SK-N-SH (cell line): Measurements from ENCODE around the gene SHMT1. TPM values are rescaled to one million over a fixed set of nuclear protein-coding genes. Genes with fewer than 3 reads are reported as not detected.
A peak's percentile ranks its signal among the peaks of the same experiment; 100 is the strongest.
"Not testable (repeated sequence)": the region's sequence is repeated elsewhere in the genome, so short reads cannot be mapped to it uniquely, and the experiment has no call there.

Source experiments
- CTCF ChIA-PET: fragments of 300-600, 350-600 bp; formaldehyde crosslinking; extraction: SDS; loops from one replicate; lab custom pipeline; 2021; lab: Yijun Ruan, JAX
- POLR2A ChIA-PET: fragments of 350-600 bp; sonication (Branson Sonifier 250); formaldehyde crosslinking; extraction: SDS; loops from one replicate; lab custom pipeline; 2020; ENCODE audit warnings: antibody characterized with exemption, inconsistent platforms; lab: Yijun Ruan, JAX
- DNase-seq: peaks from one replicate; pipeline ENCODE4 v3.0.0; 2012
- H2AFZ ChIP-seq: fragments of 200-600 bp; sonication (generic); 2 replicates; pipeline ENCODE4 v1.8.1; 2016; ENCODE audit warnings: antibody characterized with exemption, mild to moderate bottlenecking, low read depth
- H3F3A ChIP-seq: fragments of 200-600 bp; sonication (generic); replicated peaks from 2 replicates; pipeline ENCODE3; 2016; ENCODE audit warnings: antibody characterized with exemption, mild to moderate bottlenecking; ENCODE audit not compliant: insufficient read depth
- H3K27ac ChIP-seq, 2 experiments: fragments of 200-500 bp in 1 of 2; fragments of 200-600 bp in 1 of 2; sonication (Bioruptor generic) in 1 of 2; sonication (generic), shearing (Covaris generic) in 1 of 2; 2 replicates each; pipeline versions ENCODE4 v1.5.1 to v1.6.1; 2014 to 2016; ENCODE audit warnings: low read depth in 2 of 2, inconsistent platforms in 1 of 2, low read length in 1 of 2, mild to moderate bottlenecking in 1 of 2, mixed read lengths in 1 of 2
- H3K27me3 ChIP-seq: fragments of 200-600 bp; sonication (generic), shearing (Covaris generic); 2 replicates; pipeline ENCODE4 v1.6.1; 2016; ENCODE audit warnings: mixed run types; ENCODE audit not compliant: insufficient read depth
- H3K36me3 ChIP-seq, 2 experiments: fragments of 200-500 bp in 1 of 2; fragments of 200-600 bp in 1 of 2; sonication (Bioruptor generic) in 1 of 2; sonication (generic) in 1 of 2; replicated peaks in 1 of 2; 2 replicates each; pipeline versions ENCODE3 to v1.5.1; 2014 to 2016; ENCODE audit warnings: low read length in 1 of 2, mild to moderate bottlenecking in 1 of 2; ENCODE audit not compliant: insufficient read depth in 2 of 2, control insufficient read depth in 1 of 2
- H3K4me1 ChIP-seq, 2 experiments: fragments of 200-500 bp in 1 of 2; fragments of 200-600 bp in 1 of 2; sonication (Bioruptor generic) in 1 of 2; sonication (generic), shearing (Covaris generic) in 1 of 2; 2 replicates each; pipeline versions ENCODE4 v1.5.1 to v1.6.1; 2014 to 2016; ENCODE audit warnings: low read depth in 1 of 2, low read length in 1 of 2, mixed run types in 1 of 2; ENCODE audit not compliant: insufficient read depth in 2 of 2, control insufficient read depth in 1 of 2
- H3K4me2 ChIP-seq: fragments of 200-600 bp; sonication (generic), shearing (Covaris generic); 2 replicates; pipeline ENCODE4 v1.6.1; 2017; ENCODE audit warnings: mixed run types
- H3K4me3 ChIP-seq, 2 experiments: fragments of 200-500 bp in 1 of 2; fragments of 200-600 bp in 1 of 2; sonication (Bioruptor generic) in 1 of 2; sonication (generic), shearing (Covaris generic) in 1 of 2; 2 replicates each; pipeline versions ENCODE4 v1.5.1 to v1.8.1; 2014 to 2016; ENCODE audit warnings: low read depth in 2 of 2, inconsistent platforms in 1 of 2, low read length in 1 of 2, mild to moderate bottlenecking in 1 of 2, mixed read lengths in 1 of 2, moderate library complexity in 1 of 2
- H3K79me2 ChIP-seq: fragments of 200-600 bp; sonication (generic); 2 replicates; pipeline ENCODE4 v1.8.1; 2017; ENCODE audit warnings: mild to moderate bottlenecking; ENCODE audit not compliant: insufficient read depth
- H3K9ac ChIP-seq: fragments of 200-600 bp; sonication (generic); 2 replicates; pipeline ENCODE4 v1.6.1; 2017; ENCODE audit warnings: mixed run types
- H3K9me2 ChIP-seq: fragments of 200-600 bp; sonication (generic); 2 replicates; pipeline ENCODE4 v1.6.1; 2017; ENCODE audit warnings: mixed run types
- H3K9me3 ChIP-seq: fragments of 200-600 bp; sonication (generic); 2 replicates; pipeline ENCODE4 v1.6.1; 2017; ENCODE audit warnings: mixed run types, mild to moderate bottlenecking, moderate library complexity
- H4K20me1 ChIP-seq: fragments of 200-600 bp; sonication (generic); 2 replicates; pipeline ENCODE4 v1.6.1; 2017; ENCODE audit warnings: mild to moderate bottlenecking, mixed run types; ENCODE audit not compliant: insufficient read depth
- EZH2phosphoT487 ChIP-seq: fragments of 200-600 bp; sonication (generic); IDR thresholded peaks from 2 replicates; pipeline ENCODE4 v1.6.1; 2017; ENCODE audit warnings: low read depth, mixed run types, mild to moderate bottlenecking, antibody characterized with exemption, moderate library complexity, borderline replicate concordance
- FOSL2 ChIP-seq: IDR thresholded peaks from 2 replicates; pipeline ENCODE4 v1.4.0; 2012; ENCODE audit warnings: low read depth, mild to moderate bottlenecking, moderate library complexity, borderline replicate concordance
- FOXJ3 ChIP-seq: sonication (generic); formaldehyde crosslinking; IDR thresholded peaks from 2 replicates; pipeline ENCODE4 v1.5.1; 2020; ENCODE audit warnings: mild to moderate bottlenecking, missing genetic modification reagents
- GATA2 ChIP-seq: sonication (generic); formaldehyde crosslinking; IDR thresholded peaks from 2 replicates; pipeline ENCODE4 v1.5.0; 2020; ENCODE audit warnings: mild to moderate bottlenecking, missing genetic modification reagents
- MEF2A ChIP-seq: IDR thresholded peaks from 2 replicates; pipeline ENCODE4 v1.4.0; 2012; ENCODE audit warnings: low read depth, borderline replicate concordance
- NFIC ChIP-seq: IDR thresholded peaks from 2 replicates; pipeline ENCODE4 v1.4.0; 2012; ENCODE audit warnings: borderline replicate concordance
- WGBS: methylation state at CpG from one replicate; pipeline ENCODE4 v1.1.6; 2017; ENCODE audit warnings: low lambda C conversion rate; 5-methylcytosine and 5-hydroxymethylcytosine counted together
- polyA plus RNA-seq, 3 experiments: library from polyadenylated mRNA; depleted of rRNA; stranded (reverse); fragments of >200 nt; gene quantifications; 2 replicates each; pipeline ENCODE4 v1.2.3, GENCODE V29; 2012
- TF ChIP-seq, protein P1 (sequence below): fragments of 150-350 bp; IDR thresholded peaks from 2 replicates; pipeline ENCODE4 v1.6.1; 2017; ENCODE audit warnings: antibody characterized with exemption, low read length, low read depth, borderline replicate concordance

The SHMT1 gene
- polyA plus RNA-seq, 1 of the 3 experiments (the other 2 are of a cell fraction), result 17.0 TPM

DNA sequence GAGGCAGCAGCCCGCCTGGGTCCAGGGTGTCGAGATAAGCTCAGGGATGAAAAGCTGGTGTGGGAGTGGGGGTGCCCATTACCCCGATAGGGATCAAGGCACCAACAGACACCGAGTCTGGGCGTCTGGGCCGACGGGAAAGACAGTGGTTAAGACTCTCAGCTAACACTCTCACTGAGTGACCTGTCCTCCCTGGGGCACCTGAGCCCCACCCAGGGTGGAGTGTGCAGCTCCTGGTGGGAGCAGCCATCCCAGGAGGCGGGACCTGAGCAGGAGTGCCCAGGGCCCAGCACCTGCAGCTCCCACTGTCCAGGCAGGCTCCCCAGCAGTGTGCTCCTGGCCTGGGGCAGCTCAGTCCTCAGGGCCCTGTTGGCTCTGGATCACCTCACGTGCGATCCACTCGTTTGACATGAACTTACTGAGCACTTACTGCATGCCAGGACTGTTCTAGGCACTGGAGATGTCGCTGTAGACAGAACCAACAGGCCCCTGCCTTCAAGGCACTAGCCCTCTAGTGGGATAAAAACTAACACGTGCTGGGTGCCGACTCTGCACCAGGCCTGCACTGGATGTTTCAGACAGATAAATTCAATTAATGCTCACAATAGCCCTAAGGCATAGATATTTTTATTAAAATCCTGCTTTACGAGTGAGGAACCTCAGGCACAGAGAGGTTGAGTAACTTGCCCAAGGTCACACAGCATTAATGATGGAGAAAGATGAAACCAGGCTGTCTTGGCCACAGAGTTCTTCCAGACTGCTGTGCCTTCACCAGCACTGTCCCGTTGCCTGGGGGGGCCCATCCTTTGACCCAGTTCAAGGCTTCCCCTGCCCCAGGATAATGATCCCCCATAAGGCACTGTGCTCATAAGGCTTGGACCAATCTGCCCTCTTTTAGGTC, 16.1 kb upstream of the SHMT1 start:
- no peak overlapping the region for H3K4me3 ChIP-seq
- peak; percentile 49 for DNase-seq
- H3K9me3 ChIP-seq, result no peaks in the 10 kb centered on the region
- H3K36me3 ChIP-seq, result no peaks in the 10 kb centered on the region
- H3K9ac ChIP-seq, result no peak overlapping the region
- peaks cover 0 to 9% of the 10 kb centered on the region in 2 experiments; a peak in 1 of 4 replicates for H3K4me1 ChIP-seq
- no peaks in the 10 kb centered on the region for H3K79me2 ChIP-seq
- WGBS, result 38% methylated on average over 13 of the region's 16 CpGs
- ChIA-PET CTCF (no interaction called here), POLR2A (no interaction called here)
- TF ChIP-seq EZH2phosphoT487, result no peak
- no peak for TF ChIP-seq FOXJ3 (CRISPR knock-in tag)
- no peak for TF ChIP-seq GATA2 (CRISPR knock-in tag)
- H3K4me2 ChIP-seq, result no peak overlapping the region
- no peaks in the 10 kb centered on the region for H3K9me2 ChIP-seq
- no peak overlapping the region for H2AFZ ChIP-seq
- no peaks in the 10 kb centered on the region for H3K27me3 ChIP-seq
- H4K20me1 ChIP-seq, result no peaks in the 10 kb centered on the region
- H3F3A ChIP-seq, result no peaks in the 10 kb centered on the region
- no peak overlapping the region for H3K27ac ChIP-seq

DNA sequence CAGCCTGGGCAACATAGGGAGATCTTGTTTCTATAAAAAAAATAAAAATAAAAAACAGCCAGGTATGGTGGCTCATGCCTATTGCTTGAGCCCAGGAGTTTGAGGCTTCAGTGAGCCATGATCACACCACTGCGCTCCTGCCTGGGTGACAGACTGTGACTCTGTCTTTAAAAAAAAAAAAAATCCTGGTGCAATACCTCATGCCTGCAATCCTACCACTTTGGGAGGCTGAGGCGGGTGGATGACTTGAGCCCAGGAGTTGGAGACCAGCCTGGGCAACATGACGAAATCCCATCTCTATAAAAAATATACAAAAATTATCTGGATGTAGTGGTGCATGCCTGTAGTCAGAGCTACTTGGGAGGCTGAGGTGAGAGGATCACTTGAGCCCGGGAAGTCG, 15.3 kb upstream of the SHMT1 start:
- H3K4me1 ChIP-seq, H3K79me2 ChIP-seq, CTCF ChIA-PET, H4K20me1 ChIP-seq, H3K27ac ChIP-seq, H3K9me3 ChIP-seq, POLR2A ChIA-PET, H3K9me2 ChIP-seq, H2AFZ ChIP-seq, DNase-seq, H3K27me3 ChIP-seq, H3K4me3 ChIP-seq, H3K36me3 ChIP-seq, H3F3A ChIP-seq, H3K9ac ChIP-seq, H3K4me2 ChIP-seq: not testable (repeated sequence)
- 73% methylated on average over 5 of the region's 5 CpGs for WGBS

DNA sequence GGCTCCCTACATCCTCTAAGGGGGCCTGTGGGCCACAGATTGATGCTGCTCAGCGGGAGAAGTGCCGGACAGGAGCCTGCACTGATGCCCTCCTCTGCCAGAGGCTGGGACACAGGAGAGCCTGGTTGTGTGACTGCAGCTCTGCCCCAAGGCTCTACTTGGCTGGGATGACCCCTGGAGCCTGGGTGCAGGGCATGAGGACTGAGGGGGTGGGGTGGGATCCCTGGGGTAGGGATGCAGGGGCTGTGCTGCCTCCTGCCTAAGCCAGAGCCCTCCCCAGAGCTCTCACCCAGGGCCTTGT, 14.8 kb upstream of the SHMT1 start:
- Histone ChIP-seq H3F3A (no peaks in the 10 kb centered on the region), H3K4me1 (peaks cover 0 to 9% of the 10 kb centered on the region in 2 experiments; a peak in 1 of 4 replicates), H3K27me3 (no peaks in the 10 kb centered on the region), H3K27ac (no peak overlapping the region; a peak in 1 of 4 replicates), H3K4me3 (no peak overlapping the region), H3K4me2 (no peak overlapping the region), H3K36me3 (no peaks in the 10 kb centered on the region), H3K9me2 (no peaks in the 10 kb centered on the region), H4K20me1 (no peaks in the 10 kb centered on the region), H3K79me2 (no peaks in the 10 kb centered on the region), H3K9me3 (no peaks in the 10 kb centered on the region), H2AFZ (no peak overlapping the region), H3K9ac (no peak overlapping the region)
- WGBS, result no CpG with 5 or more reads among the region's 2 CpGs
- ChIA-PET POLR2A (no interaction called here), CTCF (no interaction called here)
- no peak for TF ChIP-seq FOSL2
- TF ChIP-seq, protein P1, sequence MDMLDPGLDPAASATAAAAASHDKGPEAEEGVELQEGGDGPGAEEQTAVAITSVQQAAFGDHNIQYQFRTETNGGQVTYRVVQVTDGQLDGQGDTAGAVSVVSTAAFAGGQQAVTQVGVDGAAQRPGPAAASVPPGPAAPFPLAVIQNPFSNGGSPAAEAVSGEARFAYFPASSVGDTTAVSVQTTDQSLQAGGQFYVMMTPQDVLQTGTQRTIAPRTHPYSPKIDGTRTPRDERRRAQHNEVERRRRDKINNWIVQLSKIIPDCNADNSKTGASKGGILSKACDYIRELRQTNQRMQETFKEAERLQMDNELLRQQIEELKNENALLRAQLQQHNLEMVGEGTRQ, result no peak
- TF ChIP-seq NFIC, result no peak
- TF ChIP-seq MEF2A, result no peak
- DNase-seq, result no peak
